ENCODE results near the gene GSTK1.
"Not testable (repeated sequence)": the region's sequence is repeated elsewhere in the genome, so short reads cannot be mapped to it uniquely, and the experiment has no call there.

Gene GSTK1

DNA sequence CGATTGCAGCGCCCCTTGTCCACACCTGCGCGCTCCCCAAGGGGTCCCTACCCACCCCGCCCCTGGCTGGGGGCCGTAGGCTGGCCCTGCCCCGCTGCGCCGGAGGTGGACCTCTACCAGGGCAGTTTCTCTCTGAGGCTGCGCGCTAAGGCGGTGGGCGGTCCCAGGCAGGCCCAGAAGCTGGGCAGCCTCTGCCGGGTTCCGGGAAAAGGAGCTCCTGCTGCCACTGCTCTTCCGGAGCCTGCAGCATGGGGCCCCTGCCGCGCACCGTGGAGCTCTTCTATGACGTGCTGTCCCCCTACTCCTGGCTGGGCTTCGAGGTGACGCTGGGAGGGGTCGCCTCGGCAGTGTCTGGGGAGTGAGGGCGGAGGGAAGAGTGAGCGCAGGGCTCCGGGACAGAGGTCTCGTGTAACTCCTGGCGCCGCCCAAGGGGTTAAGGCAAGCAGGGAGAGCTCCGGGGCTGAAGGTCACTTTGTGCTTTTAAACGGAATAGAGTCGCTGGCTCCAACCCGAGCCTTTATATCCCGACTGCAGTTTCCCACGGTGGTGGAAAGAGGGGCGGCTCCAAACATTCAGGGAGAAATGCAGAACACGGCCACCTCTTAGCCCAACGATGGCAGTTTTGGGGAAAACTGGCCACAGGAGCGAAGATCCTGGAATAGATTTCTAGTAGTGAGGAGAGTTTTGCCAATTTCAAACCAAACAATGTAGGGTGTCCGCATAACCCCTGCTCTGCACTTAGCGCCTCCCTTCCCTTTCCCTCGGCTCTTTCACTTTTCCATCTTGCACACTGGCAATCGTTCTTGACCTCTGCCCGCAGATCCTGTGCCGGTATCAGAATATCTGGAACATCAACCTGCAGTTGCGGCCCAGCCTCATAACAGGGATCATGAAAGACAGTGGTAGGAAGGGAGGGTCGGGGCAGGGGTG, at the start of gene GSTK1:
Gene GSTK1 (plus strand): TSS at position 176 of the 930 bp plus-strand sequence. CDS start 73 bp downstream, at position 249.
- peak; percentile 79 for DNase-seq

DNA sequence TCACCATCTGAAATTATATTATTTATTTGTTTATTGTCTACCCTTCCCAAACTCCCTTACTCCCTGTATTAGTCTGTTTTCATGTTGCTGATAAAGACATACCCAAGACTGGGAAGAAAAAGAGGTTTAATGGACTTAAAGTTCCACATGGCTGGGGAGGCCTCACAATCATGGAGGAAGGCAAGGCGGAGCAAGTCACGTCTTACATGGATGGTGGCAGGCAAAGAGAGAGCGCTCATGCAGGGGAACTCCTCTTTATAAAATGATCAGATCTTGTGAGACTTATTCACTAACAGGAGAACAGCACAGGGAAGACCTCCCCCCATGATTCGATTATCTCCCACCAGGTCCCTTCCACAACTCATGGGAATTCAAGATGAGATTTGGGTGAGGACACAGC, 49.8 kb upstream of the GSTK1 start:
- not testable (repeated sequence) for DNase-seq

DNA sequence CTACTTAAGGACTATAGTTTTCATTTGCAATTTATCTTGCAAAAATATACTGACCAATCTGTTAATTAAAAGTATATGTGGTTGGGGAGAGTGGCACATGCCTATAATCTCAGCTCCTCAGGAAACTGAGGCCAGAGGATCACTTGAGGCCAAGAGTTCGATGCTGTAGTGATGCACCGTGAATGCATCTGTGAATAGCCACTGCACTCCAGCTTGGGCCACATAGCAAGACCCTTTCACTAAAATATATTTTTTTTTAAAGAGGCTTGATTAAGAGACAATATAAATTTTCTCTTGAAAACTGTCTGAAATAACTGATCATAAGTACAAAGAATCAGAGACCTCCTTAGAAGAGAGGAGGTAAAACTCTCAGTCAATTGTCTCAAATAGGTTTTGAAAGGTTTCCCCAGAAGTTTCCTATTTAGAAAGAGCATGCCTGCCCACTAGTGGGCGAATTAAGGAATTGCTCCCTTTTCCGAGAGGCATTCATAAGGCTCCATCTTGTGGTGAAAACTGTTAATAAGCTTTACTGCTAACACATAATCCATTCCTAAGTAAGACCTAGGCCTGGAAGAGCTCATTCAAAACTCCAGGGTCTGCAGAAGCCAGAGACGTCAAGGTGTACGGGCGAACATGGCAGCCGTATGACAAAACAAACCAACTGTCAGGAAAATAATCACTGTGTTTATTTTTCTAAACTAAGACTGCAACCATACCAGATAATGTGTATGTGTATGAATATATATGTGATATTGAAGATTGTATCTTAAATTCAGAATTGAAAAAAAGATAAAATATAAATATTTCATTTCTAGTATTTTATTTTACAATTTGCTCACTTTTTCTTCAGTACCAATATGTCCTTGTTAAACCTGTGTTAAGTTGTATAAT, 48.2 kb upstream of the GSTK1 start:
- DNase-seq, result peak; percentile 29

DNA sequence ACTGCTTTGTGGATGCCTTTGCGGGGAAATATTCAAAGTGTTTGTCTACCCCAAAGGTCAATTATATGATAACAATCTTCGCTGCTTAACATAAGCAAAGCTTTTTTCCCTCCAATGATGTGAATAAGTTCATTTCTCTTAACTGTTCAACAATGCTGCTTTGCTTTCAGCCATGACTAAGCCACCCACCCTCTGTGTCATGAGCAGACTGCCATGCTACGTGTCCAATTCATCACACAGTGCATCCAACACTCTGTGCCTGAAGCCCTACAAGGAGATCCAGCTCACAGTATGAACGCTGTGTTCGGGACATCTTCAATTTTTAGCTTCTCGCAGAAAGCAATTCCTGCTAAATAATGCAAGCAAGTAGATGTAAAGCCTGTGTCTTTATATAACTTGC, 47.1 kb upstream of the GSTK1 start:
- DNase-seq, result no peak

DNA sequence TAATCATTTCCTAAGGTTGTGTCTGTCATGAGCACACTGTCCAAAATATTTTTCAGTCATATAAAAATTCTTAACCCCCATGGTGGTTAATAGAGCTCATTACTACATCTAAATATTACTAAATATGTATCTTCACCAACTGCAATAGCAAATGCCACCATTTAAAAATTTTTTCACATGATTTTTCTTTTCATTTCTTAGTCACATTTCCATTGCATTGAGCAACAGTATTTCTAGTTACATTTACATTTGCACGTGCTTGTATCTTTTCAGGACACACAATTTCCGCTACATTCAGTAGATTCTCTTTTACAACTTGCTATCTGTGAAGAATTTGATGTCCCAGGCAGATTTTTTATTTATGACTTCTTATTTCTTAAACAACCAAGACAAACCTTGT, 46.6 kb upstream of the GSTK1 start:
- no peak for DNase-seq

DNA sequence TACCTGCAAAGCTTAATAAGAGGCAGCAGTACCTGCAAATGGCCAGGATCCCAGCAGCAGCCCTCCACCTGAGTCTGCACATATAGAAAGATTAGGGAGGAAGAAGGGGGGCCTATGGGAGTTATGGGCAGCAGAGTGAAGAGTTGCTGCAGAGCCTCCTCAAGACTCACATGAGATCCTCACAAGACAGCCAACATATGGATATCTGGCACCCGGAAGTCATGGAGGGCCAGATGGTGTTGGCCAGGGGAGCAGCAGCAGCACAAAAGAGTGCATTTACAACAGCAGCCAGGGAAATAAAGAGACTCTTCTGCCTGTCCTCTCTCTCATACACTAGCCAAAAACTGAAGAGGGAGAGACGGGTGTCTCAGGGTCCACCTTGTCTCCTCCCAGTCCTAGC, 45.4 kb upstream of the GSTK1 start:
- no peak for DNase-seq

DNA sequence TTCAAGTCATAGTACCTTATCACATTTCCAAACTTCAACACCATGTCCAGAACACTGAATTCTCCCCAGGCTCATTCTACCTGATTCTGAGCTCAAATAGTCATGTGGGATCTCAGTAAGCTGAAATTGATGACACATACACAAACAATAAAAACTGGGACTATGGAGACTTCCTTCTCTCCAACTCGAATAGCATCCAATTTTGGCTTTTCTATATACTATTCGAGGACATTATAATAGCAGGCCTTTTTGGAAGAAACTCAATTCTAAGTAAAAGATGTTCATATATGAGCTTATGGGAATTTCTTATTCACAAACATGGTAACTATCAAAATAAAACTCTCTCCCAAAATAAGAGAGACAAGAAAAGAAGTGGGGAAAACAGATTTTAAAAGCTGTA, 42.0 kb upstream of the GSTK1 start:
- no peak for DNase-seq

DNA sequence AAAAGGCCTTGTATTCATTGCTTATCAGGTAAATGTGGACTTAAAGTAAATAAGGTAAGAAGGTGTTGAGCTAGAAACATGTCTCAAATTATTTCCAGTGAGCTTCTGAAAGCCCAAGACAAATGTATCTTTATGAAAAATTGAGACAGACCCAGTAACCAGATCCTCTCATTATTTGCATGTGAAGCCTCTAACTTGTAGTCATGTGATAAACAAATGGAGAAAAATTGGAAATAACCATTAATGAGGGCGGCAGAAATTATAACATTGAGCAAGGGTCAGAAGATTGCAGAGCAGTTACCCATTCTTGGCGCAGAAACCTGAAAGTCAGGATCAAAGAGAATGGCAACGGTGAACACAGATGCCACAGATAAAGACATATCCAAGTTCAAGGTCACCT, 41.5 kb upstream of the GSTK1 start, which contains the start of gene TAS2R40:
Gene TAS2R40 (plus strand): TSS at position 301 of the 400 bp plus-strand sequence. CDS start 42 bp downstream, at position 343.
- DNase-seq, result no peak

DNA sequence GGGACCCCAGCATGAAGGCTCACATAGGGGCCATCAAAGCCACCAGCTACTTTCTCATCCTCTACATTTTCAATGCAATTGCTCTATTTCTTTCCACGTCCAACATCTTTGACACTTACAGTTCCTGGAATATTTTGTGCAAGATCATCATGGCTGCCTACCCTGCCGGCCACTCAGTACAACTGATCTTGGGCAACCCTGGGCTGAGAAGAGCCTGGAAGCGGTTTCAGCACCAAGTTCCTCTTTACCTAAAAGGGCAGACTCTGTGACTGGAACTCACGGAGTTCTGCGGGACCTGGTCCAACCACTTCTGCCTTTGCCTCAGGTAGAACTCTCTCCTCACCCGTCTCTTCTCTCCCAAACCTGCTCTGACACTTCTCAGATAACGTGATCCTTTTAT, 40.5 kb upstream of the GSTK1 start:
- no peak for DNase-seq

DNA sequence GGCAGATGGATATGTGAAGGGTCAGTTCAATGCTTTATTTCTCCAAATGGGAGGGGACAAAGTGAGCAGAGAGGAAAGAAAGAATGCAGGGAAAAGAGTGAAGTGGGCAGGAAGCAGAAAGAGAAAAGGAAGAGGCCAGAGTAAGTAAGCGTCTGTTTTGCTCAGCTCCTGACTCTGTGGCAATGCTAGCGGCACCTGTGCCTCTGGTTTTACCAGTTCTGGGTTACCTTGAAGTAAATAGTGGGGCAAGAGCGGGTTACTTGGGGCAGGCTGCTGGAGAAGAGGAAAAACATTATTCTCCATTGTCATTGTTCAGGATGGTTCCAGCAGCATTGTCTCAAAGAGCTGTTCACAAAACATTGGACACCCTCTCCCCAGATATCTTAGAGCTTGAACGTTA, 39.5 kb upstream of the GSTK1 start:
- DNase-seq, result no peak

DNA sequence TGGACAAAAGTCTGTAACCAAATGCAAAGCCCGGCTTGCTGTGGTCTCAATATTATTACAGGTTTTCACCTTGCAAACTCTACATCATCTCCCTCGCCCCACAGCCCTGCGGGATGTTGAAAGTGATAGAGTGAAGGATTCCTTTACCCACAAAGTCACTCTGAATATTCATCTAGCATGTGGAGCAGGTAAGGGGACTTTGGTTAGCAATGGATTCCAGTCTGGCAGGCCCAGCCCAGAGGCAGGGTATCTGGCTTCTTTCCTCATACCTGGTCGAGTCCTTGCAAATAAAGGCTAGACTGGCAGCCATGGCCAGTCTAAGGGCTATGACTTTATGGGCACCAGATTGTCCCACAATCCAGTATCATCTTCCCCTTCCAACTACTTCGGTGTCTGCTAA, 38.2 kb upstream of the GSTK1 start:
- DNase-seq, result no peak

DNA sequence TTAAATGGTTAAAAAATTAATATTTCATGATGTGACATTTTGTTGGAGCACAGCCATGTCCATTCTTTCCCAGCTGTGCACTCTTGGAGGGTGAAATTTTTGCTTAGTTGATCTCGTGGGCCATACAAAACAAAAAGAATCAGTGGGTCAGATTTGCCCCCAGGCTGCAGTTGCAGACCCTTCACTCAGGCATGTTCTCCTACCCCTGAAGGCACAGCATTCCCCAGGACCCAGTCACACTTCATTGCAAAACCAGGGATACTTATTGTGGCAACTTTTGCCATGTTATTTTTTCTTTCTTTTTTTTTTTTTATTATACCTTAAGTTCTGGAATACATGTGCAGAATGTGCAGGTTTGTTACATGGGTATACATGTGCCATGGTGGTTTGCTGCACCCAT, 35.4 kb upstream of the GSTK1 start:
- no peak for DNase-seq

DNA sequence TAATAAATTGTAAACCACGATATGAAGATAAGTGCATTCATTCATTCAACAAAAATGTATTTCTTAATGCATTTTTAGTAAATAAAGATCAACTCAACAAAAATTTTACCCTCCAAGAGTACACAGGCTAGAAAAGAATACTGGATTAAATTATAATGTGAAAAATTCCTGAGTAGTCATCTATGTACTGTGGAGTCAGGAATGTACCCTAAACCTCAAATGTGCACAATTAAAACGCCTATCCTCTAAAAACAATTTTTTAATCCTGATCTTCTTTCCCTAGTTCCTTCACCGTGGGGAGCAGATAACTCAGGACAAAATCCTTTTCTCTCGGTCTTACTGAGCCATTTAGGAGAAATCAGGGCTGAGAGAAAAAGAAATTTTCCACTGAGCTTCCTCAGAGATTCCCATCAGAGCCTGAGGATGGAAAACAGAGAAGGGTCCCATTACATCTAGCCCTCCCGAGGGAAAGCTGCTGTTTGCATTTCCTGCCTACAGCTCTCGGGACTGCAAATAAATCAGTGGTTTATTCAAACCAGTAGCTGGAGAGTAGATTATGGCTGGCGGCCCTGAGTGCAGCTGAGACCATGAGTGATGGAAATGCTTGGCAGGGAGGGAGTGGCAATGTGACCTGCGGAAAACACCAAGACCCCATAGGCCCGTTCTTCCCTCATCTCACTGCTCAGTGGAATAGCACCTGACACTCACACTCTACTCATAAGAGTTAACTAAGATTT, 34.0 kb upstream of the GSTK1 start:
- no peak for DNase-seq

DNA sequence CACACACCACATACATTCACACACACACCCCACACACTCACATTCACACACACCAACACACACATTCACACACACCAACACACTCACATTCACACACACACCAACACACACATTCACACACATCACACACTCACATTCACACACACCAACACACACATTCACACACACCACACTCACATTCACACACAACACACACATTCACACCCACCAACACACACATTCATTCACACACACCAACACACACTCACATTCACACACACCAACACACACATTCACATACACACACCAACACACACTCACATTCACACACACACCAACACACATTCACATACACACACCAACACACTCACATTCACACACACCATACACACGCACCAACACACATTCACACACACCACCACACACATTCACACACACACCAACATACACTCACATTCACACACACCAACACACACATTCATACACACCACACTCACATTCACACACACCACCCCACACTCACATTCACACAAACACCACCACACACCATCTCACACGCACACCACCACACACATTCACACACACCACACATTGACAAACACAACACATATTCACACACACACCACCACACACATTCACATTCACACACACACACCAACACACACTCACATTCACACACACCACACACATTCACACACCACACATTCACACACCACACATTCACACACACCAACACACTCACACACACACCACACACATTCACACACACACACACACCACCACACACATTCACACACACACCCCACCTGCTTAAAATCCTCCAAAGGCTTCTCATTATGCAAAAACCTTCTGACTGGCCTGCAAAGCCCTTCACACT, 32.4 kb upstream of the GSTK1 start:
- no peak for DNase-seq

DNA sequence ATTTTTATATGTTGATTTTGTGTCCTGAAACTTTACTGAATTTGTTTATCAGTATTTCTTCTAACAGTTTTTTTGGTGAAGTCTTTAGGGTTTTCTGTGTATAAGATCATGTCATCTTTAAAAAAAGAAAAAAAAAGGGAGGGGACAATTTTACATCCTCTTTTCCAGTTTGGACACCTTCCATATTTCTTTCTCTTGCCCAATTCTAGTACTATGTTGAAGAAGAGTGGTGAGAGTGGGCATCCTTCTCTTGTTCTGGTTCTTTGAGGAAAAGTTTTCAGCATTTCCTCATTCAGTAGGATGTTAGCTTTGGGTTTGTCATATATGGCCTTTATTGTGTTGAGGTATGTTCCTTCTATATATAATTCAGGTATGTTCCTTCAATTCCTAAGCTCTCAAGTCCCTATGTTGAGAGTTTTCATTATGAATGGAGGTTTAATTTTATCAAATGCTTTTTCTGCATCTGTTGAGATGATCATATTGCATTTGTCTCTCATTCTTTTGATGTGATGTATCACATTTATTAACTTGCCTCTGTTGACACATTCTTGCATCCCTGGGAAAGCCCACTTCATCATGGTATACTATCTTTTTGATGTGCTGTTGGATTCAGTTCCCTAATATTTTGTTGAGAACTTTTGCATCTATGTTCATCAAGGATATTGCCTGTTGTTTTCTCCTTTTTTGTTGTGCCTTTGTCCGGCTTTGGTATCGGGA, 29.3 kb upstream of the GSTK1 start:
- no peak for DNase-seq

DNA sequence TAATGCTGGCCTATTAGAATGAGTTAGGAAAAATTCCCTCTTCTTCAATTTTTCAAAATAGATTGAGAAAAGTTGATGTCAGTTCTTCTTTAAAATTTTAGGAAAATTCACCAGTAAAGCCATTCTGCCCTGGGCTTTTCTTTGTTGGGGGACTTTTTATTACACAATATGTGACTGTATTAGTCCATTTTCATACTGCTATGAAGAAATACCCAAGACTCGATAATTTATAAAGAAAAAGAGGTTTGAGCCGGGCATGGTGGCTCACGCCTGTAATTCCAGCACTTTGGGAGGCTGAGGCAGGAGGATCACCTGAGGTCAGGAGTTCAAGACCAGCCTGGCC, 28.7 kb upstream of the GSTK1 start:
- DNase-seq, result no peak

DNA sequence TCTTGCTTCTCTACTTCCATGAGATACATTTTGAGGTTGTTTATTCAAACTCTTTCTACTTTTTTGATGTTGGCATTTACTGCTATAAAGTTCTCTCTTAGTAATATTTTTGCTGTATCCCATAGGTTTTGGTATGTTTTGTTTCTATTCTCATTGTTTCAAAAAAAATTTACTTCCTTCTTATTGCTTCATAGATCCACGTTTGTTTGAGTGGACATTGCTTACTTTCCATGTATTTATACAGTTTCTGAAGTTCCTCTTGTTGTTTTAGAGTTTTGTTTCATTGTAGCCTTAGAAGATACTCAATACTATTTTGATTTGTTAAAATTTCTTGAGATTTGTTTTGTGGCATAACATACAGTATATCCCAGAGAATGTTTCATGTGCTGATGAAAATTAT, 27.7 kb upstream of the GSTK1 start:
- DNase-seq, result no peak

DNA sequence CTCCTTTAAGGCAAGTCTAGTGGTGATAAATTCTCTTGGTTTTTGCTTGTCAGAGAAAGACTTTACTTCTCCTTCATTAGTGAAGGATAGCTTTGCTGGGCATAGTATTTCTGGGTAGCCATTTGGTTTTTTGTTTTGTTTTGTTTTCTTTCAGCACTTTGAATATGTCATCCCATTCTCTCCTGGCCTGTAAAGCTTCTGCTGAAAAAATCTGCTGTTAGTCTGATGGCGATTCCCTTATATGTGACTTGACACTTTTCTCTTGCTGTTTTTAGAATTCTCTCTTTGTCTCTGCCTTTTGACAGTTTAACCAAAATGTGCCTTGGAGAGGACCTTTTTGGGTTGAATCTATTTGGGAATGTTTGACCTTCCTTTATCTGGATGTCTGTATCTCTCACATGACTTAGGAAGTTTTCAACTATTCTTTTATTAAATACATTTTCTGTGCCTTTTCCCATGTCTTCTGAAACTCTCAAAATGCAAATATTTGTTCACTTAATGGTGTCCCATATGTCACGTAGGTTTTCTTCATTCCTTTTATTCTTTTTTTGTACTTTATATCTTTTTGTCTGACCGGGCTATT, 26.7 kb upstream of the GSTK1 start:
- no peak for DNase-seq

DNA sequence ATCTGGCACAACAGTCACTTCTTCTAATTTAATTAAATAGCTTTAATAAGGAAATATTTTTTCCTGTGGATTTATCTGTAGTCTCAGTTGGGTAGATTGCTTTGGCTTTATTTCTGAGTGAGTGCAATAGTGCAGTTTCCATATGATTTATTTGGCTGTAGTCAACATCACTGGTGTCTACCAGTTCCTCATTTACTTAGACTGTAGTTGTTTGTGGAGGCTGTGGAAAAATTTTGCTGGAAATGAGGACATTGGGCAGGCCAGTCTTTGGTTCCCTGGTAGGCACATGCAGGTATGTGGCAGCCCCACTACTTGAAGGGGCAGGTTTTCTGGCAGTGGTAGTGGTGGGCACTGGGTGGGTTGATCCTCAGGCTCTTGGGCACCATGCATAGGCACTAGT, 25.9 kb upstream of the GSTK1 start:
- DNase-seq, result no peak

DNA sequence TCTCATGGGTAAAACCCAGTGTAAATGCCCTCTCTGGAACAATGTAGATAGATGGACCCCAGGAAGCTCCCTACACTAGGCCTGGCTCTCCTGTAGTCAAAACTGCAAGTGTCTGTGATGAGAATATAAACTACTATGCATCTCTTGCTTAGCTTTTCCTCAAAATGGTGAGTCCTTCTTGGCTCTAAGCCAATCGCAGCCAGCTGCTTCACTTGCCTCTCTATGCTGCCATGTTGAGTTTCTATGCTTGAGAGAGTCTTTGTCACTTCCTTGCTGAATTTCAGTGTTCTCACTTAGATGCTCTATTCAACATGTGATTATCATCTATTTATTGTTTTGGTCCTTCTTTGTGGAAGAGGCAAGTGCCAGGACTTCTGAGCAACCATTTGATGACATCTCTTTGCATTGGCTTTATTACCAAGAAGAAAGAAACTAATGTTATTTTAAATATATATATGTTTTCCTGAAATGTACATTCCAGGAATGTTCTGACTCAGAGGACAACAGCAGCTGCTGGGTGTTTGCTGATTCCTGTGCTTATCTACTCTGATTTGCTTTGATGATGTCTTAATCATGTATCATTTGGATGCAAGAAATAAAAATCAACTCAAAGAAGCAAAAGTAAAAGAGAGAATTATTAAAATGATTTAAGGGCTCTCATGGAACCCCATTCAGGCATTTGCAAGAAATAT, 24.8 kb upstream of the GSTK1 start:
- no peak for DNase-seq

Data from activated effector memory CD4-positive, alpha-beta T cell treated with Interleukin-2 at 50 U/mL for 16 hours (primary cell).